GM18502 (cell line): ENCODE data around the gene C1orf232.

Experiments used
- ATAC-seq: cut with Tn5 transposase; IDR thresholded peaks from one replicate; pipeline ENCODE4 v1.9.1; 2021; ENCODE audit warnings: mild to moderate bottlenecking; ENCODE audit not compliant: unreplicated experiment, poor library complexity

C1orf232 gene

DNA sequence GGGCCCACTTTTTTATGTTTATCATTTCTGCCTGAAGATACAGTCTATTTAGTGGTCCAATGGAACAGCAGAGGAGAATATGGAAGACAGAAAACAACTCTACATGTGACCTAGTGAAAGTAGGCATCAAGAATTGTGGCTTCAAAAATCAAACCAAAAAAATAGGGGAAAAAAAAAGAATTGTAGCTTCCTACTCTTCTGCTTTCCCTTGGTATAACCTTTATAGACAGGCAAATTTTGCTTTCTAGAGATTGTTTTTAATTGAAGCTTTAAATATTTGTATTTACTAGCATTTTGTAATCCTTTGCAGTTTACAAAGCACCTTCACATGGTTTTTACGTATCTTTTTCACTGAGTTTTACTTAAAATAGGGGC lies 42.8 kb downstream of the C1orf232 start:
- no peak for ATAC-seq

DNA sequence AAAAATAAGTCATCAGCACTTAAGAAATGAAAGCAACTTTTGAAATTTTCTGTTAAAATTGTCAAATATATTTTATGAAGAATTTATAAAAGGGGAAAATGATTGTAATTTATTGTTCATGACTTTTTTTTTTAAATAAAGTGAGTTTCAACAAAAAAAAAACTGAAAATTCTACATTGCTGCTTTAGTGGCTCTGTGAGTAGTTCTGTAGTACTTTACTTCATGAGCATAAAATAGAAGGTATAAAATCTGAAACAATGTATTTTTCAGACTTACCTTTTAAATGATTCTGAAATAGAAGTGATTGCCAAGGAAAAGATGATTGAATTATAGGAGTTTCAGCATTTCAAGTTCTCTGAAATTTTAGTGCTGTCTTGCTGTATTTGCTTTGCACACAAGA lies 43.4 kb downstream of the C1orf232 start:
- ATAC-seq: no peak

- ATAC-seq: no peak
Measured at GRCh38 chr1:26124418-26125331, 44.1 kb downstream of the C1orf232 start.

DNA sequence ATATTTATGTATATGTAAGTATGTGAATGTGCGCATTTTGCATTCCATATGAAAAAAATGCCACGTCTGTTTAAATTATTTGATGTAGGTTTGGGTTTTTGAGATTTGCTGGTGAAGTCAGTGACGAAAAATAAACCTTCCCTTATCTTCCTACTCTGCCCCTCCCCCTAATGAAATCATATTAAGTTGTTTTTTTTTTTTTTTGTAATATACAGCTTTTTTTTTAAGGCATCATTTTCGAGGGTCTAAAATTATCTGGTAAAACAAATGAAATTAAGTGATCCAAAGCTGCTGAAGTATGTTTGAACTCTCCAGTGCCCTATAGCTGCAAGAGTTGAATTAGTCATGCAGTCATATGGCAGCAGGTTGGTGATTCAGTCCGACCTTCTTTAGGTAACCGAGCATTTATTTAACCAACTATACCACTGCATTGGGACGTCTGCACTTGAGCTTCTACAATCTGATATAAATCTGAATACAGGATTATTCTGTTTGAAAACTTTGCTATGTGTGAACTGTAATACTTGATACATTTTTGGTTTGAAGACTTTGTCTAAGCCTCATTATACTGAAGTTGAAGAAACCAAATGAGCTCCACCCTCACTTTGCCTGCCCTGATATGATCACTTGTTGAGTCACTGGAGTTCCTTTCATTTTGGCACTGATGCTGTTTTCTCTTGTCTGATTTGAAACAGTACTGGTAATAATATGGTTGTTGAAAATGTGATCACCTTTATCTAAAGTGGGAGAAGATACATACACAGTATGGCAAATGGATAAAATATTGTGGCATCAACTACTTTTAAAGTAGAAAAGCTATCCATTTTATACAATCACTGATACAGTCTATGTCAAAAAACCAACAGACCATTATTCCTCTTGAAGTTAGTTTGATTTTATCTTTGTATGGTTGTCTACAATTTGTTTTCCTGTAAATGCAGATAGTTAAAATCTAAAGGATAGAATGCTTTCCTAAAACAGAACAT lies 45.5 kb downstream of the C1orf232 start:
- no peak for ATAC-seq

GRCh38 chr1:26121854-26122773 lies 46.6 kb downstream of the C1orf232 start:
- ATAC-seq: no peak

- ATAC-seq: no peak
Measured at GRCh38 chr1:26119892-26120608, 48.7 kb downstream of the C1orf232 start.

DNA sequence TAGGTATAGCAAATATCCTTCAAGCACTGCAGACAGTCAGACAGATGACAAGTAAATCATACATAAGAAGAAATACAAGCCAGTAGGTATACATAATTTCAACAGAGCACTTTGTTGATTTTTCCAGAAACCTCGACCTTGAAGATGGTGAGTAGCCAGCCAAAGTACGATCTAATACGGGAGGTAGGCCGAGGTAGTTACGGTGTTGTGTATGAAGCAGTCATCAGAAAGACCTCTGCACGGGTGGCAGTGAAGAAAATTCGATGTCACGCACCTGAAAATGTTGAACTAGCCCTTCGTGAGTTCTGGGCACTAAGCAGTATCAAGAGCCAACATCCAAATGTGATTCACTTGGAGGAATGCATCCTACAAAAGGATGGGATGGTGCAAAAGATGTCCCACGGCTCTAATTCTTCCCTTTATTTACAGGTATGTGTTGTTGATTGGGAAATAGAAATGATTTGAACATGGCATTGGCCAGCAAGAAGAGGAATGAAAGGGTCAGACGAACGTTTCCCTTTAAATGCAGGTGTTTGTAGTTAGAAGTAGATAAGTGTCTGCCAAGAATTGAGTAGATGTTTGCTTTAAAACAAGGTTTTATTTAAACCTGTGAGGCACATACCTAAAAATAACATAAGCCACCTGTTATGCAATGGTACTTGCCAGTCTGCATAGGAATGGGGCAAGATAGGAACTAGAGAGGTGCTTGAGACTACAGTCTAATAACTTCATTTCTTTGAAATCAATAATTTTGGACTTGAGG lies 54.4 kb downstream of the C1orf232 start:
- ATAC-seq: no peak
